ENCODE results near the gene RCVRN.

The RCVRN gene

GRCh38 chr17:9905078-9905415 is at the start of gene RCVRN:
Gene RCVRN, minus strand, starts transcription at chr17:9905271. Its CDS starts 91 bp downstream, at chr17:9905180.
- no peak for DNase-seq

- DNase-seq, result no peak
Observed at GRCh38 chr17:9953492-9953891, 48.4 kb upstream of the RCVRN start.

GRCh38 chr17:9951803-9952202 is 46.7 kb upstream of the RCVRN start:
- DNase-seq, result no peak

- no peak for DNase-seq
Observed at GRCh38 chr17:9948928-9949327, 43.9 kb upstream of the RCVRN start.

- peak; percentile 78 for DNase-seq
Observed at GRCh38 chr17:9944704-9945103, 39.6 kb upstream of the RCVRN start.

GRCh38 chr17:9943343-9943742 is 38.3 kb upstream of the RCVRN start:
- DNase-seq, result no peak

GRCh38 chr17:9942885-9943284 is 37.8 kb upstream of the RCVRN start:
- no peak for DNase-seq

GRCh38 chr17:9941305-9941704 is 36.2 kb upstream of the RCVRN start:
- DNase-seq, result no peak

- DNase-seq, result no peak
Observed at GRCh38 chr17:9940841-9941240, 35.8 kb upstream of the RCVRN start.

GRCh38 chr17:9938764-9939163 is 33.7 kb upstream of the RCVRN start:
- DNase-seq, result no peak

GRCh38 chr17:9937901-9938300 is 32.8 kb upstream of the RCVRN start:
- no peak for DNase-seq

GRCh38 chr17:9937241-9937761 is 32.2 kb upstream of the RCVRN start:
- DNase-seq, result no peak

GRCh38 chr17:9936095-9936494 is 31.0 kb upstream of the RCVRN start:
- no peak for DNase-seq

- no peak for DNase-seq
Observed at GRCh38 chr17:9935408-9935807, 30.3 kb upstream of the RCVRN start.

GRCh38 chr17:9934331-9934730 is 29.3 kb upstream of the RCVRN start:
- DNase-seq, result no peak

- no peak for DNase-seq
Observed at GRCh38 chr17:9932491-9932890, 27.4 kb upstream of the RCVRN start.

GRCh38 chr17:9931144-9931741 is 26.2 kb upstream of the RCVRN start:
- DNase-seq, result no peak

- no peak for DNase-seq
Observed at GRCh38 chr17:9929871-9930270, 24.8 kb upstream of the RCVRN start.

- DNase-seq, result peak; percentile 87
Observed at GRCh38 chr17:9928601-9929333, 23.7 kb upstream of the RCVRN start.

- no peak for DNase-seq
Observed at GRCh38 chr17:9926150-9926804, 21.2 kb upstream of the RCVRN start.

GRCh38 chr17:9925457-9925856 is 20.4 kb upstream of the RCVRN start:
- DNase-seq, result no peak

GRCh38 chr17:9924735-9925191 is 19.7 kb upstream of the RCVRN start:
- DNase-seq, result peak; percentile 69

GRCh38 chr17:9922012-9922848 is 17.2 kb upstream of the RCVRN start:
- DNase-seq, result no peak
